PC-9 (cell line): ENCODE data around the gene SDC1. TPM values are rescaled to one million over a fixed set of nuclear protein-coding genes. Genes with fewer than 3 reads are reported as not detected.

Experiments used
- BruUV-seq: library from RNA; stranded (reverse); fragments of 400-500 nt; replicated peaks from 2 replicates; lab custom pipeline; 2021; lab: Mats Ljungman, UMichigan
- CTCF ChIA-PET: fragments of 300-600 bp; sonication (Branson Sonifier 250); formaldehyde crosslinking; loops from one replicate; lab custom pipeline; 2022; ENCODE audit warnings: antibody characterized with exemption; lab: Charles Lee
- POLR2A ChIA-PET: fragments of 300-600 bp; sonication (Branson Sonifier 250); formaldehyde crosslinking; loops from one replicate; lab custom pipeline; 2022; ENCODE audit warnings: antibody characterized with exemption; ENCODE audit not compliant: unreplicated experiment; lab: Charles Lee
- DNase-seq, 2 experiments: peaks; one replicate each; pipeline versions ENCODE4 v3.0.0 to v3.0.0-alpha.2; 2015 to 2022; ENCODE audit warnings: mixed read lengths in 1 of 2
- H2AFZ ChIP-seq: fragments of 200-600 bp; sonication (generic); 2 replicates; pipeline ENCODE4 v1.8.1; 2017; ENCODE audit warnings: antibody characterized with exemption
- H3F3A ChIP-seq: fragments of 200-600 bp; sonication (generic); 2 replicates; pipeline ENCODE4 v1.8.1; 2017; ENCODE audit warnings: antibody characterized with exemption, mild to moderate bottlenecking, low read depth; ENCODE audit not compliant: insufficient read depth
- H3K27ac ChIP-seq: fragments of 200-600 bp; sonication (generic); 2 replicates; pipeline ENCODE4 v1.6.1; 2016; ENCODE audit warnings: mixed run types
- H3K27me3 ChIP-seq: fragments of 200-600 bp; sonication (generic); 2 replicates; pipeline ENCODE4 v1.6.1; 2016; ENCODE audit warnings: low read depth, mixed run types; ENCODE audit not compliant: insufficient read depth
- H3K36me3 ChIP-seq: fragments of 200-600 bp; sonication (generic); 2 replicates; pipeline ENCODE4 v1.6.1; 2016; ENCODE audit warnings: low read depth, mixed run types
- H3K4me1 ChIP-seq: fragments of 200-600 bp; sonication (generic); replicated peaks from 2 replicates; pipeline ENCODE4 v1.6.1; 2016; ENCODE audit warnings: mixed run types; ENCODE audit not compliant: insufficient read depth
- H3K4me2 ChIP-seq: fragments of 200-600 bp; sonication (generic); 2 replicates; pipeline ENCODE4 v1.6.1; 2017; ENCODE audit warnings: mixed run types
- H3K4me3 ChIP-seq: fragments of 200-600 bp; sonication (generic); 2 replicates; pipeline ENCODE4 v1.6.1; 2016; ENCODE audit warnings: mixed run types
- H3K79me2 ChIP-seq: fragments of 200-600 bp; sonication (generic); 2 replicates; pipeline ENCODE4 v1.6.1; 2017; ENCODE audit warnings: low read depth, mixed run types
- H3K9me2 ChIP-seq: fragments of 200-600 bp; sonication (generic); 2 replicates; pipeline ENCODE4 v1.8.1; 2017; ENCODE audit warnings: mild to moderate bottlenecking; ENCODE audit not compliant: insufficient read depth
- H3K9me3 ChIP-seq: fragments of 200-600 bp; sonication (generic); 2 replicates; pipeline ENCODE4 v1.8.1; 2016; ENCODE audit warnings: low read depth; ENCODE audit not compliant: insufficient read depth
- H4K20me1 ChIP-seq: fragments of 200-600 bp; sonication (generic); 2 replicates; pipeline ENCODE4 v1.8.1; 2017; ENCODE audit not compliant: insufficient read depth
- CTCF ChIP-seq: fragments of 200-600 bp; sonication (generic); conservative IDR thresholded peaks from 2 replicates; pipeline ENCODE4 v1.6.1; 2017; ENCODE audit warnings: mixed run types, antibody characterized with exemption, mild to moderate bottlenecking, moderate library complexity
- EZH2 ChIP-seq: fragments of 200-600 bp; sonication (generic); IDR thresholded peaks from 2 replicates; pipeline ENCODE4 v1.8.0; 2017; ENCODE audit warnings: antibody characterized with exemption, low read depth
- intact Hi-C: fragments of 100-400 bp; cut with micrococcal nuclease; formaldehyde crosslinking; loops from one replicate; pipeline ENCODE4 v1.10.0; 2022; ENCODE audit not compliant: unreplicated experiment
- total RNA-seq: library from RNA; stranded (reverse); gene quantifications from 2 replicates; pipeline ENCODE4 v1.2.3, GENCODE V29; 2021

The SDC1 gene
- total RNA-seq, 1 experiment from 2014 or later, result 128 TPM

- no peaks in the 10 kb centered on the region for H3K36me3 ChIP-seq
- no peaks in the 10 kb centered on the region for H4K20me1 ChIP-seq
- BruUV-seq, result no TSS peak
- TF ChIP-seq CTCF (no peak), EZH2 (no peak)
- ChIA-PET CTCF (no interaction called here), POLR2A (no interaction called here)
- H3K4me3 ChIP-seq, result no peak overlapping the region
- intact Hi-C loops, result no loop called here
- no peak overlapping the region for H3K4me2 ChIP-seq
- H3K9me2 ChIP-seq, result no peaks in the 10 kb centered on the region
- H3F3A ChIP-seq, result no peaks in the 10 kb centered on the region; the same call in 1 of the 2 replicates
- H3K27ac ChIP-seq, result no peak overlapping the region
- H2AFZ ChIP-seq, result no peak overlapping the region
- no peaks in the 10 kb centered on the region for H3K27me3 ChIP-seq
- H3K9me3 ChIP-seq, result no peaks in the 10 kb centered on the region
- no peaks in the 10 kb centered on the region for H3K79me2 ChIP-seq
- DNase-seq, result no peak
- peaks cover 5% of the 10 kb centered on the region; the same call in 1 of the 2 replicates for H3K4me1 ChIP-seq
Observed at GRCh38 chr2:20194097-20195015, 30.6 kb downstream of the SDC1 start.

GRCh38 chr2:20193185-20193584, 31.7 kb downstream of the SDC1 start:
- no peak overlapping the region for H2AFZ ChIP-seq
- H3K27ac ChIP-seq, result no peak overlapping the region
- H3F3A ChIP-seq, result no peaks in the 10 kb centered on the region; the same call in 1 of the 2 replicates
- no peaks in the 10 kb centered on the region for H3K9me2 ChIP-seq
- no peaks in the 10 kb centered on the region for H3K27me3 ChIP-seq
- intact Hi-C loops, result no loop called here
- H3K36me3 ChIP-seq, result no peaks in the 10 kb centered on the region
- no TSS peak for BruUV-seq
- H3K9me3 ChIP-seq, result no peaks in the 10 kb centered on the region
- no peak overlapping the region for H3K4me2 ChIP-seq
- CTCF ChIA-PET, result no interaction called here
- H4K20me1 ChIP-seq, result no peaks in the 10 kb centered on the region
- H3K4me1 ChIP-seq, result peaks cover 10% of the 10 kb centered on the region; the same call in 1 of the 2 replicates
- no peak overlapping the region for H3K4me3 ChIP-seq
- no peak for TF ChIP-seq EZH2
- TF ChIP-seq CTCF, result no peak
- no peak for DNase-seq
- POLR2A ChIA-PET, result interaction anchor here (0.9 kb wide), 1 partner anchor 119 kb away, joined by 3 read pairs; no protein-coding TSS in a partner anchor
- no peaks in the 10 kb centered on the region for H3K79me2 ChIP-seq

GRCh38 chr2:20192781-20193180, 32.1 kb downstream of the SDC1 start:
- Histone ChIP-seq H3K4me3 (no peak overlapping the region), H3K9me2 (no peaks in the 10 kb centered on the region), H3K36me3 (no peaks in the 10 kb centered on the region), H3K9me3 (no peaks in the 10 kb centered on the region), H3K27me3 (no peaks in the 10 kb centered on the region), H4K20me1 (no peaks in the 10 kb centered on the region), H3K4me1 (peaks cover 10% of the 10 kb centered on the region; the same call in 1 of the 2 replicates), H3K27ac (no peak overlapping the region), H3K4me2 (no peak overlapping the region), H3F3A (no peaks in the 10 kb centered on the region; the same call in 1 of the 2 replicates), H2AFZ (no peak overlapping the region), H3K79me2 (no peaks in the 10 kb centered on the region)
- CTCF ChIA-PET, result no interaction called here
- DNase-seq, result no peak
- POLR2A ChIA-PET, result interaction anchor here (0.9 kb wide), 1 partner anchor 118 kb away, joined by 3 read pairs; no protein-coding TSS in a partner anchor
- intact Hi-C loops, result no loop called here
- no TSS peak for BruUV-seq
- no peak for TF ChIP-seq EZH2
- TF ChIP-seq CTCF, result no peak
